ENCODE data around the gene RPS6KA6.

RPS6KA6 gene

GRCh38 chrX:84047339-84047738 lies 140.7 kb downstream of the RPS6KA6 start:
- Histone ChIP-seq H3K9me3 (ENCODE audit: control insufficient read depth in 2 of 2, low read length in 2 of 2) (no peaks in the 10 kb centered on the region), H3K9ac (ENCODE audit: low read depth in 1 of 2, low read length in 2 of 2) (no peak overlapping the region), H3K27me3 (ENCODE audit: control insufficient read depth in 2 of 2, insufficient read depth in 2 of 2, low read length in 2 of 2) (no peaks in the 10 kb centered on the region), H3K27ac (ENCODE audit: low read depth in 2 of 2, low read length in 2 of 2) (no peak overlapping the region), H3K4me3 (ENCODE audit: low read length in 2 of 2) (no peak overlapping the region), H3K4me1 (ENCODE audit: control insufficient read depth in 2 of 2, insufficient read depth in 2 of 2, low read length in 2 of 2) (peaks cover 0 to 2% of the 10 kb centered on the region in 2 donors), H3K36me3 (ENCODE audit: control insufficient read depth in 2 of 2, insufficient read depth in 2 of 2, low read length in 2 of 2) (no peaks in the 10 kb centered on the region)

DNA sequence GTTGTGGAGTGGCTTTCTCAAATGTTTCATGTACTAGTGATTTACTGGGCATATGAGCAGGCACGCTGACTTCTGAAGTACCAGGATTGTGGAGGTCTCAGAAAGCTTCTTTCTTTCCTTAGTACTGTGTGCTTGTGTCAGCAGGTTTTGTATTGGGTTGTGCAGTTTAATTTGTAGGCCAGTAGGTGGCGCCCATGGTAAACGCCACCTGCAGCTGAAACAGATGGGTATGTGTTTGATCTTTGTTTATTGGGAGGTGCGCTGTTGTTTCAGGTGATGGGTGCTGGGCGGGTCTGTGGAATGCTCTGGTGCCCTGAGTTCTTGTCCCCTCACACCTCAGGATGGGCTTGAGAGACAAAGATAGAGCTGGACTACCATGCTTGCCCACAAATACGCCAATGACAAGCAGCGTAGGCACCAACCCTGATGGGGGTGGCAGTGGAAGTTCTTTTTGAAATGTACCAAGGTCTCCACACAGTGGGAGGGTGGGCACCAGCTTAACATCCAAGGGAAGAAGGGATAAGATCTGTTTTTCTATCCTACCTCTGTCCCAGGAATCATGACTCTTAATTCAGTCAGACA lies 141.5 kb downstream of the RPS6KA6 start:
- no peak overlapping the region for H3K27ac ChIP-seq (ENCODE audit: low read depth in 2 of 2, low read length in 2 of 2)
- no peaks in the 10 kb centered on the region for H3K36me3 ChIP-seq (ENCODE audit: control insufficient read depth in 2 of 2, insufficient read depth in 2 of 2, low read length in 2 of 2)
- H3K4me1 ChIP-seq (ENCODE audit: control insufficient read depth in 2 of 2, insufficient read depth in 2 of 2, low read length in 2 of 2) = peaks cover 0 to 2% of the 10 kb centered on the region in 2 donors
- no peaks in the 10 kb centered on the region for H3K9me3 ChIP-seq (ENCODE audit: control insufficient read depth in 2 of 2, low read length in 2 of 2)
- no peaks in the 10 kb centered on the region for H3K27me3 ChIP-seq (ENCODE audit: control insufficient read depth in 2 of 2, insufficient read depth in 2 of 2, low read length in 2 of 2)
- H3K9ac ChIP-seq (ENCODE audit: low read depth in 1 of 2, low read length in 2 of 2) = no peak overlapping the region
- no peak overlapping the region for H3K4me3 ChIP-seq (ENCODE audit: low read length in 2 of 2)

GRCh38 chrX:84044051-84044450 lies 143.9 kb downstream of the RPS6KA6 start:
- Histone ChIP-seq H3K27ac (ENCODE audit: low read depth in 2 of 2, low read length in 2 of 2) (no peak overlapping the region), H3K4me3 (ENCODE audit: low read length in 2 of 2) (no peak overlapping the region), H3K4me1 (ENCODE audit: control insufficient read depth in 2 of 2, insufficient read depth in 2 of 2, low read length in 2 of 2) (peaks cover 0 to 2% of the 10 kb centered on the region in 2 donors), H3K9ac (ENCODE audit: low read depth in 1 of 2, low read length in 2 of 2) (no peak overlapping the region), H3K27me3 (ENCODE audit: control insufficient read depth in 2 of 2, insufficient read depth in 2 of 2, low read length in 2 of 2) (no peaks in the 10 kb centered on the region), H3K36me3 (ENCODE audit: control insufficient read depth in 2 of 2, insufficient read depth in 2 of 2, low read length in 2 of 2) (no peaks in the 10 kb centered on the region), H3K9me3 (ENCODE audit: control insufficient read depth in 2 of 2, low read length in 2 of 2) (no peaks in the 10 kb centered on the region)

Measured in mucosa of rectum (tissue), 2 donors.